Uterus (tissue), 4 donors: ENCODE data around the gene CNTD1. TPM values are rescaled to one million over a fixed set of nuclear protein-coding genes. Genes with fewer than 3 reads are reported as not detected.
"Not testable (repeated sequence)": the region's sequence is repeated elsewhere in the genome, so short reads cannot be mapped to it uniquely, and the experiment has no call there.

ENCODE experiments used
- DNase-seq, 2 donors: peaks; one replicate each; pipeline ENCODE4 v3.0.0-alpha.2; 2019 to 2020
- H3K27ac ChIP-seq, 2 donors: fragments of 200-600 bp; sonication (generic); 1 replicate in 1 of 2; 2 replicates in 1 of 2; pipeline ENCODE4 v1.5.1; 2016 to 2018
- H3K27me3 ChIP-seq, 2 donors: fragments of 200-600 bp; sonication (generic); one replicate each; pipeline ENCODE4 v1.5.1; 2018 to 2019; ENCODE audit warnings: control low read depth in 1 of 2
- H3K36me3 ChIP-seq, 2 donors: fragments of 200-600 bp; sonication (generic); one replicate each; pipeline ENCODE4 v1.5.1; 2019; ENCODE audit warnings: control low read depth in 1 of 2
- H3K4me1 ChIP-seq, 2 donors: fragments of 200-600 bp; sonication (generic); one replicate each; pipeline ENCODE4 v1.5.1; 2018 to 2019; ENCODE audit warnings: control low read depth in 1 of 2
- H3K4me3 ChIP-seq, 2 donors: fragments of 200-600 bp; sonication (generic); 1 replicate in 1 of 2; 2 replicates in 1 of 2; pipeline ENCODE4 v1.5.1; 2018 to 2019; ENCODE audit warnings: mild to moderate bottlenecking in 1 of 2
- H3K9me3 ChIP-seq, 2 donors: fragments of 200-600 bp; sonication (generic); one replicate each; pipeline ENCODE4 v1.5.1; 2019; ENCODE audit warnings: control low read depth in 1 of 2
- POLR2A ChIP-seq, 2 donors: fragments of 450-650 bp; IDR thresholded peaks; one replicate each; pipeline ENCODE4 v1.6.1; 2016; ENCODE audit warnings: antibody characterized with exemption in 2 of 2, mild to moderate bottlenecking in 1 of 2, moderate library complexity in 1 of 2
- intact Hi-C: fragments of 100-400 bp; cut with DNase I; formaldehyde crosslinking; loops from one replicate; pipeline ENCODE4 v1.15.1; 2023; ENCODE audit warnings: low total_unique reads
- total RNA-seq, 4 donors: library from RNA; depleted of rRNA in 3 of 4; stranded (reverse); fragments of >200 nt in 3 of 4; gene quantifications; one replicate each; pipeline versions ENCODE4 v1.1.0 to v1.2.4, GENCODE V29; 2014 to 2023
- TF ChIP-seq, protein P1 (sequence below), 4 experiments: fragments of 200-600 bp in 2 of 4; fragments of 450-650 bp in 2 of 4; sonication (generic) in 2 of 4; IDR thresholded peaks; one replicate each; pipeline ENCODE4 v1.5.1; 2016 to 2019; ENCODE audit warnings: antibody characterized with exemption in 4 of 4, mild to moderate bottlenecking in 2 of 4, moderate library complexity in 1 of 4
- donor health status: DM: yes; HTN: yes; CAD: no.

Gene CNTD1
- total RNA-seq, 4 donors from 2014 or later = 0.69 to 1.2 TPM; not detected in 2

DNA sequence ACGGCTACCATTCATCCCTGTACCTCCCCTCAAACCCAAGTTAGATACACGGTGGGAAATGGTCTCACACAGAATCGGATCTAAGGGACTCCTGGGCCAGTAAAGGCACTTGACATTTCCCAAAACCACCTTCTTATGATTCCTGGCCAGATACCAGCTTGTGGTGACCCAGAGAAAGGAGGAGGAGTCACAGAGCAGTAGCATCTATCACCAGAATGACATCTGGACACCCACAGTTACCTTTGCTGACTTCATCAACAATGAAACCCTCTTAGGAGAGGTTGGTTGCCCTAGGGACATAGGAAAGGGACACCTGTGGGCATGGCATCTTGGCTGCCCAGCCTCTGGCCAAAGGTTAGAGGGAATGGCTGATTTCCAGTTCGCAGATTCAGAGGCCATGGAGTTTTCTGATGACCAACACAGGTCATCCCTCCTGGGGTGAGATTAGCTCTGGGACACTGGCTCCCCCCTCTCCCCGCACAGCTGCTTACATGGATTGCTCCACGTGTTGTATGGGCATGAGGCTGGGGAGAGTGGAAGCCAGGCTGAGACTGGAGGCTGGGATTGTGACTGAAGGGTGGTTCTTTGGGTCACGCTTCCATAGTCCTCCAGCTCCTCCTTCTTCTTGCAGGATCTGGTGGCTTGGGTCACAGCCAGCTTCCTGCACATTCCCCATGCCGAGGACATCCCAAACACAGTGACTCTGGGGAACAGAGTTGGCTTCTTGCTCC, 51.0 kb downstream of the CNTD1 start:
- intact Hi-C loops = no loop called here
- Histone ChIP-seq H3K4me3 (no peak overlapping the region), H3K36me3 (no peaks in the 10 kb centered on the region), H3K27me3 (no peaks in the 10 kb centered on the region), H3K9me3 (no peaks in the 10 kb centered on the region), H3K27ac (peak overlapping the region; percentile 77 to 79), H3K4me1 (no peaks in the 10 kb centered on the region)
- TF ChIP-seq, protein P1, sequence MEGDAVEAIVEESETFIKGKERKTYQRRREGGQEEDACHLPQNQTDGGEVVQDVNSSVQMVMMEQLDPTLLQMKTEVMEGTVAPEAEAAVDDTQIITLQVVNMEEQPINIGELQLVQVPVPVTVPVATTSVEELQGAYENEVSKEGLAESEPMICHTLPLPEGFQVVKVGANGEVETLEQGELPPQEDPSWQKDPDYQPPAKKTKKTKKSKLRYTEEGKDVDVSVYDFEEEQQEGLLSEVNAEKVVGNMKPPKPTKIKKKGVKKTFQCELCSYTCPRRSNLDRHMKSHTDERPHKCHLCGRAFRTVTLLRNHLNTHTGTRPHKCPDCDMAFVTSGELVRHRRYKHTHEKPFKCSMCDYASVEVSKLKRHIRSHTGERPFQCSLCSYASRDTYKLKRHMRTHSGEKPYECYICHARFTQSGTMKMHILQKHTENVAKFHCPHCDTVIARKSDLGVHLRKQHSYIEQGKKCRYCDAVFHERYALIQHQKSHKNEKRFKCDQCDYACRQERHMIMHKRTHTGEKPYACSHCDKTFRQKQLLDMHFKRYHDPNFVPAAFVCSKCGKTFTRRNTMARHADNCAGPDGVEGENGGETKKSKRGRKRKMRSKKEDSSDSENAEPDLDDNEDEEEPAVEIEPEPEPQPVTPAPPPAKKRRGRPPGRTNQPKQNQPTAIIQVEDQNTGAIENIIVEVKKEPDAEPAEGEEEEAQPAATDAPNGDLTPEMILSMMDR (IDR thresholded peaks at IDR 0.05) = no peak
- TF ChIP-seq POLR2A (IDR thresholded peaks at IDR 0.05) = no peak
- peak in 1 of 2 donors; percentile 39 for DNase-seq

DNA sequence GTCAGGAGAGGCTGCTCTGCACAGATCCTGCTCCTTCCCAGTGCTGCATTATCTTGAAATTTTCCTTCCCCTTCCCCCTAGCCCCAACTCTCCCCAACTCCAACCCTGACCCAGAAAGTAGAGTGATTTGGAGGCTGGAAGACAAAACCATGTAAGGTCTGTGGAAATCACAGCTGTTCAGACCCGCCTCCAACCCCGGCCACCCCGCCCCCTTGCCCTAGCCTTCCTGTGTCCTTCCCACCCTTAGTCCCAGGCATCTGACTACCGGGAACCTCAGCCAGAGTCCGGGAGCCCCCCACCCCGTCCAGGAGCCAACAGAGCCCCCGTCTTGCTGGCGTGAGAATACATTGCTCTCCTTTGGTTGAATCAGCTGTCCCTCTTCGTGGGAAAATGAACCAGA, 52.3 kb downstream of the CNTD1 start, which contains the start of gene AOC3:
Gene AOC3 (plus strand): TSS at position 246 of the 400 bp plus-strand sequence. CDS start 145 bp downstream, at position 391.
- peak within 1 kb of the TSS; percentile 34 to 50 for H3K4me3 ChIP-seq
- peak; percentile 67 to 75 for DNase-seq
- intact Hi-C loops = no loop called here
- H3K9me3 ChIP-seq = no peaks in the 10 kb centered on the region
- H3K36me3 ChIP-seq = no peaks in the 10 kb centered on the region
- no peaks in the 10 kb centered on the region for H3K27me3 ChIP-seq
- peak within 1 kb of the TSS; percentile 77 to 79 for H3K27ac ChIP-seq
- TF ChIP-seq, protein P1 (IDR thresholded peaks at IDR 0.05) = no peak
- no peak for TF ChIP-seq POLR2A (IDR thresholded peaks at IDR 0.05)
- no peaks in the 10 kb centered on the region for H3K4me1 ChIP-seq

DNA sequence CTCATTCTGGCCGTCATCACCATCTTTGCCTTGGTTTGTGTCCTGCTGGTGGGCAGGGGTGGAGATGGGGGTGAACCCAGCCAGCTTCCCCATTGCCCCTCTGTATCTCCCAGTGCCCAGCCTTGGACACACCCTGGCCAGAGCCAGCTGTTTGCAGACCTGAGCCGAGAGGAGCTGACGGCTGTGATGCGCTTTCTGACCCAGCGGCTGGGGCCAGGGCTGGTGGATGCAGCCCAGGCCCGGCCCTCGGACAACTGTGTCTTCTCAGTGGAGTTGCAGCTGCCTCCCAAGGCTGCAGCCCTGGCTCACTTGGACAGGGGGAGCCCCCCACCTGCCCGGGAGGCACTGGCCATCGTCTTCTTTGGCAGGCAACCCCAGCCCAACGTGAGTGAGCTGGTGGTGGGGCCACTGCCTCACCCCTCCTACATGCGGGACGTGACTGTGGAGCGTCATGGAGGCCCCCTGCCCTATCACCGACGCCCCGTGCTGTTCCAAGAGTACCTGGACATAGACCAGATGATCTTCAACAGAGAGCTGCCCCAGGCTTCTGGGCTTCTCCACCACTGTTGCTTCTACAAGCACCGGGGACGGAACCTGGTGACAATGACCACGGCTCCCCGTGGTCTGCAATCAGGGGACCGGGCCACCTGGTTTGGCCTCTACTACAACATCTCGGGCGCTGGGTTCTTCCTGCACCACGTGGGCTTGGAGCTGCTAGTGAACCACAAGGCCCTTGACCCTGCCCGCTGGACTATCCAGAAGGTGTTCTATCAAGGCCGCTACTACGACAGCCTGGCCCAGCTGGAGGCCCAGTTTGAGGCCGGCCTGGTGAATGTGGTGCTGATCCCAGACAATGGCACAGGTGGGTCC, 52.9 kb downstream of the CNTD1 start:
- H3K4me3 ChIP-seq = peak overlapping the region; percentile 34 to 50
- peak overlapping the region; percentile 77 to 79 for H3K27ac ChIP-seq
- DNase-seq, H3K9me3 ChIP-seq, H3K4me1 ChIP-seq, H3K36me3 ChIP-seq, intact Hi-C loops, H3K27me3 ChIP-seq: not testable (repeated sequence)

DNA sequence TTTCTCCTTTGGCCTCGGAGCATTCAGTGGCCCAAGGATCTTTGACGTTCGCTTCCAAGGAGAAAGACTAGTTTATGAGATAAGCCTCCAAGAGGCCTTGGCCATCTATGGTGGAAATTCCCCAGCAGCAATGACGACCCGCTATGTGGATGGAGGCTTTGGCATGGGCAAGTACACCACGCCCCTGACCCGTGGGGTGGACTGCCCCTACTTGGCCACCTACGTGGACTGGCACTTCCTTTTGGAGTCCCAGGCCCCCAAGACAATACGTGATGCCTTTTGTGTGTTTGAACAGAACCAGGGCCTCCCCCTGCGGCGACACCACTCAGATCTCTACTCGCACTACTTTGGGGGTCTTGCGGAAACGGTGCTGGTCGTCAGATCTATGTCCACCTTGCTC, 53.7 kb downstream of the CNTD1 start:
- peak overlapping the region; percentile 77 to 79 for H3K27ac ChIP-seq
- no peaks in the 10 kb centered on the region for H3K9me3 ChIP-seq
- no peaks in the 10 kb centered on the region for H3K27me3 ChIP-seq
- no peaks in the 10 kb centered on the region for H3K36me3 ChIP-seq
- H3K4me3 ChIP-seq = peak overlapping the region; percentile 19 to 31
- TF ChIP-seq POLR2A (IDR thresholded peaks at IDR 0.05) = no peak
- TF ChIP-seq, protein P1 (IDR thresholded peaks at IDR 0.05) = no peak
- intact Hi-C loops = no loop called here
- no peak for DNase-seq
- H3K4me1 ChIP-seq = no peaks in the 10 kb centered on the region

DNA sequence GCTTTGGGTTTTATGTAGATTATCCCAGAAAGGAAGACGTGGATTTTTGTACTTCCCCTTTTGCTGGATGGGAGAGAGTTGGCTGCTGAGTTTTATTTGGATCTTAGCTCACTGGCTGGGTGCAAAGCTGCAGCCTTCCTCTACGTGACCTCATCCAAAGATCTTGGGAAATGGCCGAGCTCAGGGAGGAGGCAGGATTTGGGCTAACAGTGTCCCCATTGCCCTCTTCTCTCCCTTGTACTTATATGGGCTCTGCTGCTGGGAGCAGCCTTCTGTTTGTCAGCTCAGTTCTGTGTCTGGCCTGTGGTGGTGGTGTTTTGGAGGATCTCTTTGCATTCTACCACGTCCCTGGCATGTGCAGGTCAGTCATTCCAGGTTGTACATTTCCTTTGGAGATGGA, 54.3 kb downstream of the CNTD1 start:
- H3K36me3 ChIP-seq = no peaks in the 10 kb centered on the region
- peak overlapping the region; percentile 77 to 79 for H3K27ac ChIP-seq
- no peaks in the 10 kb centered on the region for H3K4me1 ChIP-seq
- H3K4me3 ChIP-seq = peak overlapping the region; percentile 19 to 31
- no peaks in the 10 kb centered on the region for H3K27me3 ChIP-seq
- peak; percentile 51 to 56 for DNase-seq
- TF ChIP-seq, protein P1 (IDR thresholded peaks at IDR 0.05) = no peak
- peak in 1 of 2 donors; percentile 9 for TF ChIP-seq POLR2A (IDR thresholded peaks at IDR 0.05)
- intact Hi-C loops = no loop called here
- H3K9me3 ChIP-seq = no peaks in the 10 kb centered on the region
